Activated T-cell treated with anti-CD3 and anti-CD28 coated beads for 48 hours (primary cell): Measurements from ENCODE around the gene ZSCAN18.

Experiments
- DNase-seq: peaks from one replicate; pipeline ENCODE4 v3.0.0-alpha.2; 2020; ENCODE audit warnings: low read depth

The ZSCAN18 gene

GRCh38 chr19:58086825-58087710 lies 11.0 kb downstream of the ZSCAN18 start:
- DNase-seq, result no peak

- DNase-seq, result no peak
Observed at GRCh38 chr19:58085348-58085875, 12.6 kb downstream of the ZSCAN18 start.

- no peak for DNase-seq
Observed at GRCh38 chr19:58084596-58085347, 13.3 kb downstream of the ZSCAN18 start.

- no peak for DNase-seq
Observed at GRCh38 chr19:58083021-58083420, 15.0 kb downstream of the ZSCAN18 start.

- DNase-seq, result no peak
Observed at GRCh38 chr19:58079792-58080191, 18.2 kb downstream of the ZSCAN18 start.

- DNase-seq, result no peak
Observed at GRCh38 chr19:58067240-58067912, 30.7 kb downstream of the ZSCAN18 start.

- DNase-seq, result no peak
Observed at GRCh38 chr19:58063712-58064111, 34.3 kb downstream of the ZSCAN18 start.

- no peak for DNase-seq
Observed at GRCh38 chr19:58060231-58060630, 37.8 kb downstream of the ZSCAN18 start.

- no peak for DNase-seq
Observed at GRCh38 chr19:58059671-58060078, 38.4 kb downstream of the ZSCAN18 start.

- DNase-seq, result peak; percentile 50
Observed at GRCh38 chr19:58059003-58059670, 38.9 kb downstream of the ZSCAN18 start, which contains the start of gene ZNF135. ZNF135 (plus strand) TSS chr19:58059282; CDS start chr19:58060003, 721 bp downstream.

- no peak for DNase-seq
Observed at GRCh38 chr19:58058467-58058866, 39.6 kb downstream of the ZSCAN18 start.

- DNase-seq, result no peak
Observed at GRCh38 chr19:58056861-58057260, 41.2 kb downstream of the ZSCAN18 start.

GRCh38 chr19:58056261-58056660 lies 41.8 kb downstream of the ZSCAN18 start:
- DNase-seq, result no peak

- DNase-seq, result no peak
Observed at GRCh38 chr19:58054901-58055874, 42.8 kb downstream of the ZSCAN18 start.

- DNase-seq, result no peak
Observed at GRCh38 chr19:58053480-58054156, 44.4 kb downstream of the ZSCAN18 start.

GRCh38 chr19:58052256-58052655 lies 45.8 kb downstream of the ZSCAN18 start:
- DNase-seq, result no peak

GRCh38 chr19:58047672-58048071 lies 50.4 kb downstream of the ZSCAN18 start:
- no peak for DNase-seq

- DNase-seq, result no peak
Observed at GRCh38 chr19:58046856-58047255, 51.2 kb downstream of the ZSCAN18 start.

GRCh38 chr19:58045411-58046050 lies 52.5 kb downstream of the ZSCAN18 start:
- DNase-seq, result no peak
